HEK293 (cell line): ENCODE data around the gene HTR1E.

Experiments
- CTCF ChIA-PET: fragments of 350-600 bp; formaldehyde crosslinking; extraction: SDS; loops from one replicate; lab custom pipeline; 2021; ENCODE audit warnings: antibody characterized with exemption; lab: Yijun Ruan, JAX
- POLR2A ChIA-PET: fragments of 300-600 bp; formaldehyde crosslinking; extraction: SDS; loops from one replicate; lab custom pipeline; 2020; ENCODE audit warnings: antibody characterized with exemption, inconsistent platforms; lab: Yijun Ruan, JAX
- H3K27ac ChIP-seq: fragments of 200-500 bp; sonication (Bioruptor generic); 2 replicates; pipeline ENCODE4 v1.5.1; 2014; ENCODE audit warnings: low read depth, low read length, control low read depth, inconsistent platforms; ENCODE audit errors: extremely low read depth
- H3K36me3 ChIP-seq, 2 experiments: fragments of 200-500 bp in 1 of 2; sonication (Bioruptor generic) in 1 of 2; 1 replicate in 1 of 2; 2 replicates in 1 of 2; pipeline ENCODE4 v1.5.1; 2014 to 2017; ENCODE audit warnings: inconsistent platforms in 2 of 2, low read length in 2 of 2; ENCODE audit not compliant: control insufficient read depth in 2 of 2, insufficient read depth in 1 of 2
- H3K4me1 ChIP-seq: fragments of 200-500 bp; sonication (Bioruptor generic); 2 replicates; pipeline ENCODE4 v1.5.1; 2014; ENCODE audit warnings: mild to moderate bottlenecking, low read length, inconsistent platforms; ENCODE audit not compliant: control insufficient read depth, insufficient read depth
- H3K4me3 ChIP-seq: 2 replicates; pipeline ENCODE4 v1.5.1; 2011; ENCODE audit warnings: low read depth, mild to moderate bottlenecking, control low read depth, low read length, moderate library complexity
- H3K9me3 ChIP-seq: fragments of 200-500 bp; sonication (Bioruptor generic); 2 replicates; pipeline ENCODE4 v1.5.1; 2014; ENCODE audit warnings: low read depth, low read length, inconsistent platforms; ENCODE audit not compliant: control insufficient read depth, insufficient read depth
- KLF10 ChIP-seq: fragments of 450-650 bp; IDR thresholded peaks from 2 replicates; pipeline ENCODE4 v1.5.1; 2018; ENCODE audit warnings: missing biosample characterization, mild to moderate bottlenecking, missing genetic modification characterization
- KLF8 ChIP-seq: fragments of 450-650 bp; formaldehyde crosslinking; IDR thresholded peaks from 2 replicates; pipeline ENCODE4 v1.5.1; 2016; ENCODE audit warnings: missing biosample characterization, missing genetic modification characterization
- SCRT2 ChIP-seq: fragments of 450-650 bp; formaldehyde crosslinking; IDR thresholded peaks from 2 replicates; pipeline ENCODE4 v1.5.1; 2016; ENCODE audit warnings: missing biosample characterization, missing genetic modification characterization
- TRIM28 ChIP-seq: IDR thresholded peaks from 2 replicates; pipeline ENCODE4 v1.6.1; 2011; ENCODE audit warnings: low read length, control low read depth, borderline replicate concordance
- ZBTB20 ChIP-seq: fragments of 450-650 bp; formaldehyde crosslinking; IDR thresholded peaks from 2 replicates; pipeline ENCODE4 v1.5.1; 2016; ENCODE audit warnings: missing biosample characterization, missing genetic modification characterization
- ZBTB49 ChIP-seq: fragments of 450-650 bp; formaldehyde crosslinking; IDR thresholded peaks from 2 replicates; pipeline ENCODE4 v1.5.1; 2016; ENCODE audit warnings: missing biosample characterization, missing genetic modification characterization, low read depth
- ZNF10 ChIP-seq: fragments of 450-650 bp; formaldehyde crosslinking; IDR thresholded peaks from 2 replicates; pipeline ENCODE4 v1.5.1; 2017; ENCODE audit warnings: missing biosample characterization, missing genetic modification characterization
- ZNF138 ChIP-seq: fragments of 450-650 bp; formaldehyde crosslinking; IDR thresholded peaks from 2 replicates; pipeline ENCODE4 v1.5.1; 2016; ENCODE audit warnings: missing biosample characterization, missing genetic modification characterization, borderline replicate concordance
- ZNF146 ChIP-seq: fragments of 450-650 bp; formaldehyde crosslinking; IDR thresholded peaks from 2 replicates; pipeline ENCODE4 v1.5.1; 2016; ENCODE audit warnings: missing biosample characterization, missing genetic modification characterization
- ZNF155 ChIP-seq: fragments of 450-650 bp; formaldehyde crosslinking; IDR thresholded peaks from 2 replicates; pipeline ENCODE4 v1.5.1; 2016; ENCODE audit warnings: missing biosample characterization, missing genetic modification characterization
- ZNF19 ChIP-seq: fragments of 450-650 bp; formaldehyde crosslinking; IDR thresholded peaks from 2 replicates; pipeline ENCODE4; 2016; ENCODE audit warnings: missing biosample characterization, missing genetic modification characterization, low read depth
- ZNF214 ChIP-seq: fragments of 450-650 bp; formaldehyde crosslinking; IDR thresholded peaks from 2 replicates; pipeline ENCODE4 v1.5.1; 2017; ENCODE audit warnings: missing biosample characterization, mild to moderate bottlenecking, missing genetic modification characterization, borderline replicate concordance
- ZNF311 ChIP-seq: fragments of 450-650 bp; formaldehyde crosslinking; IDR thresholded peaks from 2 replicates; pipeline ENCODE4 v1.5.1; 2017; ENCODE audit warnings: missing biosample characterization, missing genetic modification characterization, borderline replicate concordance
- ZNF335 ChIP-seq: fragments of 450-650 bp; formaldehyde crosslinking; conservative IDR thresholded peaks from 2 replicates; pipeline ENCODE4 v1.5.1; 2016; ENCODE audit warnings: missing biosample characterization, missing genetic modification characterization
- ZNF426 ChIP-seq: fragments of 450-650 bp; formaldehyde crosslinking; IDR thresholded peaks from 2 replicates; pipeline ENCODE4 v1.5.1; 2017; ENCODE audit warnings: missing biosample characterization, missing genetic modification characterization, mild to moderate bottlenecking, inconsistent platforms, moderate library complexity
- ZNF600 ChIP-seq: fragments of 450-650 bp; formaldehyde crosslinking; IDR thresholded peaks from 2 replicates; pipeline ENCODE4 v1.5.1; 2016; ENCODE audit warnings: missing biosample characterization, missing genetic modification characterization
- ZNF624 ChIP-seq: fragments of 450-650 bp; formaldehyde crosslinking; IDR thresholded peaks from 2 replicates; pipeline ENCODE4 v1.5.1; 2017; ENCODE audit warnings: missing biosample characterization, missing genetic modification characterization
- ZNF629 ChIP-seq: fragments of 450-650 bp; formaldehyde crosslinking; IDR thresholded peaks from 2 replicates; pipeline ENCODE4 v1.5.1; 2017; ENCODE audit warnings: missing biosample characterization, missing genetic modification characterization
- ZNF654 ChIP-seq: fragments of 450-650 bp; formaldehyde crosslinking; IDR thresholded peaks from 2 replicates; pipeline ENCODE4 v1.5.1; 2016; ENCODE audit warnings: low read depth, missing biosample characterization, missing genetic modification characterization
- ZNF707 ChIP-seq: fragments of 450-650 bp; formaldehyde crosslinking; IDR thresholded peaks from 2 replicates; pipeline ENCODE4 v1.5.1; 2016; ENCODE audit warnings: missing biosample characterization, missing genetic modification characterization
- ZNF747 ChIP-seq: fragments of 450-650 bp; formaldehyde crosslinking; IDR thresholded peaks from 2 replicates; pipeline ENCODE4 v1.5.1; 2016; ENCODE audit warnings: missing biosample characterization, missing genetic modification characterization
- ZNF837 ChIP-seq: fragments of 450-650 bp; formaldehyde crosslinking; IDR thresholded peaks from 2 replicates; pipeline ENCODE4 v1.5.1; 2016; ENCODE audit warnings: missing biosample characterization, missing genetic modification characterization
- TF ChIP-seq, protein P1 (sequence below): IDR thresholded peaks from 2 replicates; pipeline ENCODE4 v1.6.1; 2011; ENCODE audit warnings: mild to moderate bottlenecking, low read depth, low read length, borderline replicate concordance
- TF ChIP-seq, protein P2 (sequence below): fragments of 450-650 bp; IDR thresholded peaks from 2 replicates; pipeline ENCODE4 v1.5.1; 2018; ENCODE audit warnings: missing biosample characterization, missing genetic modification characterization

Gene HTR1E

GRCh38 chr6:86949771-86950170 is 12.4 kb downstream of the HTR1E start (continued):
- TF ChIP-seq ZNF426 (no peak), ZNF311 (no peak)
- TF ChIP-seq, all 188 proteins: peak for 0

GRCh38 chr6:86952991-86953390 is 15.7 kb downstream of the HTR1E start:
- no peak overlapping the region for H3K27ac ChIP-seq
- CTCF ChIA-PET: no interaction called here
- no peak overlapping the region for H3K4me3 ChIP-seq
- TF ChIP-seq ZNF654 (tag by site-specific recombination): no peak
- TF ChIP-seq SCRT2 (tag by site-specific recombination): no peak
- TF ChIP-seq ZNF335 (tag by site-specific recombination): no peak
- TF ChIP-seq, protein P1, sequence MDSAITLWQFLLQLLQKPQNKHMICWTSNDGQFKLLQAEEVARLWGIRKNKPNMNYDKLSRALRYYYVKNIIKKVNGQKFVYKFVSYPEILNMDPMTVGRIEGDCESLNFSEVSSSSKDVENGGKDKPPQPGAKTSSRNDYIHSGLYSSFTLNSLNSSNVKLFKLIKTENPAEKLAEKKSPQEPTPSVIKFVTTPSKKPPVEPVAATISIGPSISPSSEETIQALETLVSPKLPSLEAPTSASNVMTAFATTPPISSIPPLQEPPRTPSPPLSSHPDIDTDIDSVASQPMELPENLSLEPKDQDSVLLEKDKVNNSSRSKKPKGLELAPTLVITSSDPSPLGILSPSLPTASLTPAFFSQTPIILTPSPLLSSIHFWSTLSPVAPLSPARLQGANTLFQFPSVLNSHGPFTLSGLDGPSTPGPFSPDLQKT: no peak
- TF ChIP-seq ZNF214 (tag by site-specific recombination): no peak
- no peak for TF ChIP-seq ZNF629 (tag by site-specific recombination)
- TF ChIP-seq ZNF747 (tag by site-specific recombination): no peak
- TF ChIP-seq, protein P2, sequence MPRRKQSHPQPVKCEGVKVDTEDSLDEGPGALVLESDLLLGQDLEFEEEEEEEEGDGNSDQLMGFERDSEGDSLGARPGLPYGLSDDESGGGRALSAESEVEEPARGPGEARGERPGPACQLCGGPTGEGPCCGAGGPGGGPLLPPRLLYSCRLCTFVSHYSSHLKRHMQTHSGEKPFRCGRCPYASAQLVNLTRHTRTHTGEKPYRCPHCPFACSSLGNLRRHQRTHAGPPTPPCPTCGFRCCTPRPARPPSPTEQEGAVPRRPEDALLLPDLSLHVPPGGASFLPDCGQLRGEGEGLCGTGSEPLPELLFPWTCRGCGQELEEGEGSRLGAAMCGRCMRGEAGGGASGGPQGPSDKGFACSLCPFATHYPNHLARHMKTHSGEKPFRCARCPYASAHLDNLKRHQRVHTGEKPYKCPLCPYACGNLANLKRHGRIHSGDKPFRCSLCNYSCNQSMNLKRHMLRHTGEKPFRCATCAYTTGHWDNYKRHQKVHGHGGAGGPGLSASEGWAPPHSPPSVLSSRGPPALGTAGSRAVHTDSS (tag by site-specific recombination): no peak
- no peak for TF ChIP-seq ZNF138
- TF ChIP-seq ZNF19 (tag by site-specific recombination): no peak
- TF ChIP-seq ZNF146 (tag by site-specific recombination): no peak
- H3K36me3 ChIP-seq: no peaks in the 10 kb centered on the region
- POLR2A ChIA-PET: no interaction called here
- H3K9me3 ChIP-seq: no peaks in the 10 kb centered on the region
- no peaks in the 10 kb centered on the region for H3K4me1 ChIP-seq

DNA sequence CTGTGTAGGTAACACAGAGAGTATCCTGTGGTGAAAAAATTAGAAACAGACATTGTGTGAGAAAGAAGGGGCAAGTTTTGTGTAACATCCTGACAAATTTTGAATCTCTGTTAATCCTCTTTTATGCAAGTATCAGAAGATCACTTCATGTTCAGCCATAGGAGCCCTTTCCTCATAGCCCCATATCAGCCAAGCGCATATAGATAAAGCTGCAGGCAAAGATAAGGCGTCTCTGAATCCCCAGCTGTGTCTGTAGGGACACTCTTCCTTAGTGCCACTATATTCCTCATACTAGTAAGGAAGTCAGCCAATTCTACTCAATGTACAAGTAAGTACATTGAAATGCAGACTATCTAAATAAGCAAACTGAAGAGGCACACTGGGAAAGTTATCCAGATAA is 22.3 kb downstream of the HTR1E start:
- H3K27ac ChIP-seq: no peak overlapping the region
- no peaks in the 10 kb centered on the region for H3K9me3 ChIP-seq
- no peaks in the 10 kb centered on the region for H3K4me1 ChIP-seq
- ChIA-PET POLR2A (no interaction called here), CTCF (interaction anchor here (1.3 kb wide), 1 partner anchor 20 kb away, joined by 3 read pairs; no protein-coding TSS in a partner anchor)
- no peaks in the 10 kb centered on the region for H3K36me3 ChIP-seq
- no peak overlapping the region for H3K4me3 ChIP-seq
- no peak for TF ChIP-seq ZNF10
- TF ChIP-seq KLF8 (tag by site-specific recombination): no peak
- TF ChIP-seq ZBTB20: no peak
- TF ChIP-seq ZNF155 (tag by site-specific recombination): no peak
- no peak for TF ChIP-seq KLF10 (tag by site-specific recombination)
- no peak for TF ChIP-seq TRIM28
- no peak for TF ChIP-seq ZBTB49 (tag by site-specific recombination)
- no peak for TF ChIP-seq ZNF600 (tag by site-specific recombination)
- TF ChIP-seq ZNF707 (tag by site-specific recombination): no peak
- no peak for TF ChIP-seq ZNF837 (tag by site-specific recombination)
- TF ChIP-seq ZNF624: no peak
